Chondrocyte (in vitro differentiated cells): ENCODE measurements around the gene ANO1. TPM values are rescaled to one million over a fixed set of nuclear protein-coding genes. Genes with fewer than 3 reads are reported as not detected.
A peak's percentile ranks its signal among the peaks of the same experiment; 100 is the strongest.

Source experiments
- DNase-seq: peaks from one replicate; pipeline ENCODE4 v3.0.0; 2021; ENCODE audit warnings: mixed read lengths, low spot score
- H3K27ac Mint-ChIP-seq: one replicate; pipeline ENCODE4 v1.8.0; 2021; ENCODE audit warnings: mild to moderate bottlenecking, moderate library complexity, mixed read lengths; ENCODE audit not compliant: unreplicated experiment
- H3K27me3 Mint-ChIP-seq: 2 replicates; pipeline ENCODE4 v1.8.0; 2021; ENCODE audit warnings: low read depth, mixed read lengths
- H3K36me3 Mint-ChIP-seq: 2 replicates; pipeline ENCODE4 v1.8.0; 2021; ENCODE audit warnings: low read depth, mixed read lengths
- H3K4me1 Mint-ChIP-seq: 2 replicates; pipeline ENCODE4 v1.8.0; 2021; ENCODE audit warnings: low read depth, mild to moderate bottlenecking, mixed read lengths
- H3K4me3 Mint-ChIP-seq: one replicate; pipeline ENCODE4 v1.8.0; 2021; ENCODE audit warnings: mild to moderate bottlenecking, moderate library complexity, mixed read lengths; ENCODE audit not compliant: unreplicated experiment
- H3K9me3 Mint-ChIP-seq: 2 replicates; pipeline ENCODE4 v1.8.0; 2021; ENCODE audit warnings: low read depth, mixed read lengths
- total RNA-seq: library from RNA; stranded (reverse); gene quantifications from 3 replicates; pipeline ENCODE4 v1.2.1, GENCODE V29; 2021
- TF ChIP-seq, protein P1 (sequence below): fragments of 200-600 bp; sonication (generic); IDR thresholded peaks from 2 replicates; pipeline ENCODE4 v1.5.0; 2021; ENCODE audit warnings: antibody characterized with exemption, mild to moderate bottlenecking, moderate library complexity

The ANO1 gene
- total RNA-seq, 1 donor from 2014 or later: 1.5 TPM

DNA sequence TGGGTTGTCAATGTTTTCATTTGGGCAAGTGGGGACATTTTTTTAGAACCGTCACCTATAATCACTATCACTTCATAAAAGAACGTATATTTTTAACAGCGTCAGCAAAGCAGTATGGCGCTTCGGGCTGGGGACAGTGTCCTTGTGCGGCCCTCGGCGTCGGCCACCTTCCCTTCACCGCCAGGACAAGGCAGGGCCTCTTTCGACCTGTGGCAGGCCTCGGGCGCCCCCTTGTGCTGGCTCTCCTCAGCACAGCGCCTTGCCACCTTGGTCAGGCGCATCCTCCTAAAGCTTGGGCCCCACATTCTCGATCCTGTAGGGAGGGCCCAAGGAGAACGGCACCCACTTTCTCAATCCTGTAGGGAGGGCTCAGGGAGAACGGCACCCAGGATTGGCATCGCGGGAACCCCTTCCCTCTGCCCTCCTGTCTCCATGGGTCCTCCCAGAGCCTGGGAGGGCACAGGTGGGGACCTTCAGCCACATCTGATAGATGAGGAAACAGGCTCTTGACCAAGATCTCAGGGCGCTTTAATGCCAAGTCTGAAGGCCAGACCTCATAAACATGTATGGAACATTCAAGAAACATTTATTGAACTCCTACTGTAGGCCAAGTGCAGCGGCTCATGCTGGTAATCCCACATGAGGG lies 113.5 kb downstream of the ANO1 start:
- Mint-ChIP-seq H3K36me3 (no peaks in the 10 kb centered on the region), H3K9me3 (no peaks in the 10 kb centered on the region), H3K4me1 (peaks cover 3% of the 10 kb centered on the region), H3K27ac (no peak overlapping the region), H3K4me3 (no peak overlapping the region), H3K27me3 (peaks cover 13% of the 10 kb centered on the region)
- TF ChIP-seq, protein P1, sequence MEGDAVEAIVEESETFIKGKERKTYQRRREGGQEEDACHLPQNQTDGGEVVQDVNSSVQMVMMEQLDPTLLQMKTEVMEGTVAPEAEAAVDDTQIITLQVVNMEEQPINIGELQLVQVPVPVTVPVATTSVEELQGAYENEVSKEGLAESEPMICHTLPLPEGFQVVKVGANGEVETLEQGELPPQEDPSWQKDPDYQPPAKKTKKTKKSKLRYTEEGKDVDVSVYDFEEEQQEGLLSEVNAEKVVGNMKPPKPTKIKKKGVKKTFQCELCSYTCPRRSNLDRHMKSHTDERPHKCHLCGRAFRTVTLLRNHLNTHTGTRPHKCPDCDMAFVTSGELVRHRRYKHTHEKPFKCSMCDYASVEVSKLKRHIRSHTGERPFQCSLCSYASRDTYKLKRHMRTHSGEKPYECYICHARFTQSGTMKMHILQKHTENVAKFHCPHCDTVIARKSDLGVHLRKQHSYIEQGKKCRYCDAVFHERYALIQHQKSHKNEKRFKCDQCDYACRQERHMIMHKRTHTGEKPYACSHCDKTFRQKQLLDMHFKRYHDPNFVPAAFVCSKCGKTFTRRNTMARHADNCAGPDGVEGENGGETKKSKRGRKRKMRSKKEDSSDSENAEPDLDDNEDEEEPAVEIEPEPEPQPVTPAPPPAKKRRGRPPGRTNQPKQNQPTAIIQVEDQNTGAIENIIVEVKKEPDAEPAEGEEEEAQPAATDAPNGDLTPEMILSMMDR: peak; percentile 96
- DNase-seq: no peak

GRCh38 chr11:70192666-70193410 lies 114.7 kb downstream of the ANO1 start:
- no peaks in the 10 kb centered on the region for H3K36me3 Mint-ChIP-seq
- H3K27me3 Mint-ChIP-seq: peaks cover 9% of the 10 kb centered on the region
- H3K4me3 Mint-ChIP-seq: no peak overlapping the region
- H3K4me1 Mint-ChIP-seq: peaks cover 3% of the 10 kb centered on the region
- no peaks in the 10 kb centered on the region for H3K9me3 Mint-ChIP-seq
- TF ChIP-seq, protein P1: no peak
- H3K27ac Mint-ChIP-seq: no peak overlapping the region
- no peak for DNase-seq

- Mint-ChIP-seq H3K4me1 (peaks cover 3% of the 10 kb centered on the region), H3K4me3 (no peak overlapping the region), H3K27me3 (peaks cover 5% of the 10 kb centered on the region), H3K27ac (no peak overlapping the region), H3K36me3 (no peaks in the 10 kb centered on the region), H3K9me3 (no peaks in the 10 kb centered on the region)
- DNase-seq: no peak
- TF ChIP-seq, protein P1: no peak
These were observed 115.5 kb downstream of the ANO1 start for GRCh38 chr11:70193411-70194292.

DNA sequence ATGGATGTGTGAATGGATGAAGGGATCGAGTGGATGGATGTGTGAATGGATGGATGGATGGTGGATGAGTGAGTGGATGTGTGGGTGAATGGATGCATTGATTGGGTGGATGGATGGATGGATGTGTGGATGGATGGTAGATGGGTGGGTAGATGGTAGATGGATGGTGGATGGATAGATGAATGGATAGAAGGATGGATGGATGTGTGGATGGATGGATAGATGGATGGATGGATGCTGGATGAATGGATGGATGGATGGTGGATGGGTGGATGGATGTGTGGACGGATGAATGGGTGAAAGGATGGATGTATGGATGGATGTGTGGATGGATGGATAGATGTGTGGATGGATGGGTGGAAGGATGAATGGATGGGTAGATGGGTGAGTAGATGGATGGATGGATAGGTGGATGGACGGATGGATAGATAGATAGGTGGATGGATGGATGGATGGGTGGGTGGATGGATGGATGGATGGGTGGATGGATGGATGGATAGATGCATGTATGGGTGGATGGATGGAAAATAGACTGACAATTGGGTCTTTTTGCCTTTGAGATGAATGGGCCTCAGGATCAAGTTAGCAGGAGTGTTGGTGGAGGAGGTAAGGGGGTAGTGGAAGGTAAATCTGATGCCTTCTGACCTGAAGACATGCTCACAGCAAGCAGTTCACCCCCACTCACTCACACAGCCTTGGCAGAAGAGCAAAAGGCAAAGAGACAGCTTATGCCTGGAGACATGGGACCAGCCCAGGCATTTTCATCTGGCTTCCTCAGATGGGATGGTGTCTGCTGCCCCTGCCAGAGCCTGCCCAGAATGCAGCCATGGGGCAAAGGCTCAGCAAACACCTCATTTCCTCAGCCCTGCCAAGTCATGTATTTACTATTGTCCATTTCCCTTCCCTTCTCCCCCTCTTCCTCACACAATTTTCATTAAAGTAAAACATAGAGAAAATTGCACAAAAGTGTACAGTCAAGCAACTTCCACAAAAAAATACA lies 117.0 kb downstream of the ANO1 start:
- peaks cover 3% of the 10 kb centered on the region for H3K4me1 Mint-ChIP-seq
- peaks cover 9% of the 10 kb centered on the region for H3K27me3 Mint-ChIP-seq
- no peak for DNase-seq
- H3K4me3 Mint-ChIP-seq: no peak overlapping the region
- H3K9me3 Mint-ChIP-seq: no peaks in the 10 kb centered on the region
- TF ChIP-seq, protein P1: no peak
- H3K27ac Mint-ChIP-seq: no peak overlapping the region
- no peaks in the 10 kb centered on the region for H3K36me3 Mint-ChIP-seq
